Hepatocyte (in vitro differentiated cells): ENCODE results near the gene NKAIN2. TPM values are rescaled to one million over a fixed set of nuclear protein-coding genes. Genes with fewer than 3 reads are reported as not detected.

Source experiments
- DNase-seq: peaks from one replicate; pipeline ENCODE4 v3.0.0-alpha.2; 2016; ENCODE audit warnings: low spot score
- H2AFZ ChIP-seq: fragments of 200-600 bp; sonication (generic); 2 replicates; pipeline ENCODE4 v1.6.0; 2016; ENCODE audit warnings: antibody characterized with exemption, mild to moderate bottlenecking
- H3K27ac ChIP-seq: fragments of 200-600 bp; sonication (generic); 2 replicates; pipeline ENCODE4 v1.5.1; 2016; ENCODE audit warnings: mild to moderate bottlenecking
- H3K27me3 ChIP-seq: fragments of 200-600 bp; sonication (generic); 2 replicates; pipeline ENCODE4 v1.6.1; 2016
- H3K36me3 ChIP-seq: fragments of 200-600 bp; sonication (generic); replicated peaks from 2 replicates; pipeline ENCODE4 v1.5.1; 2016; ENCODE audit warnings: low read depth; ENCODE audit not compliant: insufficient read depth
- H3K4me1 ChIP-seq: fragments of 200-600 bp; sonication (generic); 2 replicates; pipeline ENCODE4 v1.5.1; 2016; ENCODE audit warnings: mild to moderate bottlenecking, moderate library complexity; ENCODE audit not compliant: insufficient read depth
- H3K4me2 ChIP-seq: fragments of 200-600 bp; sonication (generic); 2 replicates; pipeline ENCODE4 v1.6.0; 2016
- H3K4me3 ChIP-seq: fragments of 200-600 bp; sonication (generic); 2 replicates; pipeline ENCODE4 v1.5.1; 2016; ENCODE audit warnings: mild to moderate bottlenecking
- H3K79me2 ChIP-seq: fragments of 200-600 bp; sonication (generic); 2 replicates; pipeline ENCODE4 v1.6.0; 2017; ENCODE audit warnings: mild to moderate bottlenecking
- H3K9me2 ChIP-seq: fragments of 200-600 bp; sonication (generic); replicated peaks from 2 replicates; pipeline ENCODE4 v1.6.0; 2017; ENCODE audit warnings: mild to moderate bottlenecking; ENCODE audit not compliant: insufficient read depth
- H3K9me3 ChIP-seq: fragments of 200-600 bp; sonication (generic); 2 replicates; pipeline ENCODE4 v1.5.1; 2016; ENCODE audit warnings: low read depth, mild to moderate bottlenecking
- H4K20me1 ChIP-seq: fragments of 200-600 bp; sonication (generic); 2 replicates; pipeline ENCODE4 v1.6.0; 2016; ENCODE audit warnings: mild to moderate bottlenecking; ENCODE audit not compliant: insufficient read depth, poor library complexity, severe bottlenecking
- EZH2 ChIP-seq: fragments of 200-600 bp; sonication (generic); IDR thresholded peaks from 2 replicates; pipeline ENCODE4 v1.6.1; 2016; ENCODE audit warnings: antibody characterized with exemption, mild to moderate bottlenecking, borderline replicate concordance
- EZH2phosphoT487 ChIP-seq: fragments of 200-600 bp; sonication (generic); IDR thresholded peaks from one replicate; pipeline ENCODE4 v1.6.1; 2018; ENCODE audit warnings: antibody characterized with exemption, mild to moderate bottlenecking, low read depth, moderate library complexity; ENCODE audit not compliant: unreplicated experiment, severe bottlenecking
- WGBS: methylation state at CpG from one replicate; pipeline ENCODE4 v1.1.6; 2016; ENCODE audit warnings: low lambda C conversion rate; ENCODE audit errors: missing lambda C conversion rate; 5-methylcytosine and 5-hydroxymethylcytosine counted together
- polyA plus RNA-seq: library from polyadenylated mRNA; unstranded; fragments of >200 nt; fragmentation: Nextera tagmentation; extraction: Ambion mirVana; gene quantifications from 2 replicates; pipeline ENCODE4 v1.2.1, GENCODE V29; 2016
- total RNA-seq: library from RNA; depleted of rRNA; stranded (reverse); fragments of >200 nt; gene quantifications from 2 replicates; pipeline ENCODE4 v1.2.3, GENCODE V29; 2014
- TF ChIP-seq, protein P1 (sequence below): fragments of 200-600 bp; sonication (generic); IDR thresholded peaks from 2 replicates; pipeline ENCODE4 v1.5.1; 2016; ENCODE audit warnings: antibody characterized with exemption, mild to moderate bottlenecking; ENCODE audit not compliant: poor library complexity

NKAIN2 gene
- total and polyA plus RNA-seq, 2 experiments from 2014 or later: 0.48 to 2.6 TPM

DNA sequence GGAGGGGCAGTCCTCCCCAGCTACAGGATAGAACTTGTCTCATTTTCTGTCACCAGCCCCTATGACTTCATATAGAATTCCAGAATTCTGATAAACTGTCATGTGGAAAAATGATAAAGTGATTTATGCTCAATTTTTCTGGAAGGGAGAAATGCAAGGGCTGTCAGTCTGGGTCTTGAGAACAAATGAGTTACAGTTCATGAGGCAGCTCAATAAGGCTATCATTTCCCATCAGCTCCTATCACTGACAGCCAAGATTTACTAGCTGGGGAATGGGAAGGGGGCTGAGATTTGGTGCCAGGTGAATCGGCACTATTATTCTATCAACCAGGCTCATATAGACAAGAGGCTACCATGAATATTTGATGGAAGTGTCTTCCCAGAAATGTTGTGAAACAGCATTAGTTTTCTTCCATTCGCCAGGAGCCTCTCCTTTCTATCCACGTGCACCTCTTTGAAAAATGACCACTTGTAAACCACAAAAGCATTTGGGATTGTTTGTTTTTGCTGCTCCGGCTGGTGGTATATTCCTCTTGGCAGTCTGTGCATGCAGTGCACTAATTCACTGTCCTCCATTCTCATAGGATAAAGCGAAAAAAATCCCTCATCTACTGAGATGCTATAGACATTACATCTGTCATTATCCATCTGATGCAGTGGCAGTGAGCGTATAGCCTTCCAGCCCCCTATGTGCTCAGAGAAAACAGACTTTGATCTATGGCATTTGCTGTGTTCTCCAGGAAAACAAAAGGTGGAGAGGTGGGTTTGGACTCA lies 629.9 kb downstream of the NKAIN2 start:
- Histone ChIP-seq H3K4me1 (no peaks in the 10 kb centered on the region), H3K36me3 (no peaks in the 10 kb centered on the region), H2AFZ (no peak overlapping the region), H3K27me3 (no peaks in the 10 kb centered on the region), H3K4me3 (no peak overlapping the region), H3K79me2 (no peaks in the 10 kb centered on the region), H3K4me2 (no peak overlapping the region), H3K27ac (no peak overlapping the region), H4K20me1 (no peaks in the 10 kb centered on the region), H3K9me2 (no peaks in the 10 kb centered on the region), H3K9me3 (no peaks in the 10 kb centered on the region)
- TF ChIP-seq EZH2phosphoT487: no peak
- TF ChIP-seq, protein P1, sequence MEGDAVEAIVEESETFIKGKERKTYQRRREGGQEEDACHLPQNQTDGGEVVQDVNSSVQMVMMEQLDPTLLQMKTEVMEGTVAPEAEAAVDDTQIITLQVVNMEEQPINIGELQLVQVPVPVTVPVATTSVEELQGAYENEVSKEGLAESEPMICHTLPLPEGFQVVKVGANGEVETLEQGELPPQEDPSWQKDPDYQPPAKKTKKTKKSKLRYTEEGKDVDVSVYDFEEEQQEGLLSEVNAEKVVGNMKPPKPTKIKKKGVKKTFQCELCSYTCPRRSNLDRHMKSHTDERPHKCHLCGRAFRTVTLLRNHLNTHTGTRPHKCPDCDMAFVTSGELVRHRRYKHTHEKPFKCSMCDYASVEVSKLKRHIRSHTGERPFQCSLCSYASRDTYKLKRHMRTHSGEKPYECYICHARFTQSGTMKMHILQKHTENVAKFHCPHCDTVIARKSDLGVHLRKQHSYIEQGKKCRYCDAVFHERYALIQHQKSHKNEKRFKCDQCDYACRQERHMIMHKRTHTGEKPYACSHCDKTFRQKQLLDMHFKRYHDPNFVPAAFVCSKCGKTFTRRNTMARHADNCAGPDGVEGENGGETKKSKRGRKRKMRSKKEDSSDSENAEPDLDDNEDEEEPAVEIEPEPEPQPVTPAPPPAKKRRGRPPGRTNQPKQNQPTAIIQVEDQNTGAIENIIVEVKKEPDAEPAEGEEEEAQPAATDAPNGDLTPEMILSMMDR: no peak
- TF ChIP-seq EZH2: no peak
- 73% methylated on average over 6 of the region's 6 CpGs for WGBS
- DNase-seq: no peak

GRCh38 chr6:124434421-124434820 lies 630.8 kb downstream of the NKAIN2 start:
- TF ChIP-seq EZH2: no peak
- TF ChIP-seq EZH2phosphoT487: no peak
- TF ChIP-seq, protein P1: no peak
- 87% methylated on average over 2 of the region's 2 CpGs for WGBS
- Histone ChIP-seq H3K4me3 (no peak overlapping the region), H3K4me2 (no peak overlapping the region), H3K27ac (no peak overlapping the region), H3K4me1 (no peaks in the 10 kb centered on the region), H3K9me3 (no peaks in the 10 kb centered on the region), H3K9me2 (no peaks in the 10 kb centered on the region), H4K20me1 (no peaks in the 10 kb centered on the region), H3K27me3 (no peaks in the 10 kb centered on the region), H3K79me2 (no peaks in the 10 kb centered on the region), H3K36me3 (no peaks in the 10 kb centered on the region), H2AFZ (no peak overlapping the region)
- DNase-seq: no peak

DNA sequence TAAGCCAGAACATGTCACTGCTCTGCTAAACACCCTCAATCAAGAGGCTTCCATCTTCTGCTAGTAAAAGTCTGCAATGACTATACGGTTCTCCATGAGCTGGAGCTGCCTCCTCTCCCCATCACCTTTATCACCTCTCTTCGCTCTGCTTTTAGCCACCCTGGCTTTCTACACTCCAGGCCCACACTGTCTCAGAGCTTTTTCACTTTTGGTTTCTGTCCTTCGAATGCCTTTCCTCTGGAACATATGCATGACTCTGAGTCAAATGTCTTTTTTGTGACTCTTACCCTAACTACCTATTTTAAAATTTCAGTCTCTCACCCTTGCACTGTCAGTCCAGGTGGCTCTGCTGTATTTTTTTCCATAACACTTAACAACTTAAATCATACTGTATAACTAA lies 633.1 kb downstream of the NKAIN2 start:
- Histone ChIP-seq H4K20me1 (no peaks in the 10 kb centered on the region), H3K79me2 (no peaks in the 10 kb centered on the region), H2AFZ (no peak overlapping the region), H3K36me3 (no peaks in the 10 kb centered on the region), H3K9me3 (no peaks in the 10 kb centered on the region), H3K9me2 (no peaks in the 10 kb centered on the region), H3K4me2 (no peak overlapping the region), H3K27me3 (no peaks in the 10 kb centered on the region), H3K27ac (no peak overlapping the region), H3K4me1 (no peaks in the 10 kb centered on the region), H3K4me3 (no peak overlapping the region)
- TF ChIP-seq EZH2phosphoT487 (no peak), EZH2 (no peak)
- TF ChIP-seq, protein P1: no peak
- WGBS: 92% methylated on average over 3 of the region's 3 CpGs
- no peak for DNase-seq
